ENCODE measurements around the gene SLC47A1. TPM values are rescaled to one million over a fixed set of nuclear protein-coding genes. Genes with fewer than 3 reads are reported as not detected.

SLC47A1 gene
- total and polyA plus RNA-seq, 2 of the 13 experiments (the other 11 are each of a cell fraction or from before 2014, with no cell fraction given) = 42.1 to 67.5 TPM

DNA sequence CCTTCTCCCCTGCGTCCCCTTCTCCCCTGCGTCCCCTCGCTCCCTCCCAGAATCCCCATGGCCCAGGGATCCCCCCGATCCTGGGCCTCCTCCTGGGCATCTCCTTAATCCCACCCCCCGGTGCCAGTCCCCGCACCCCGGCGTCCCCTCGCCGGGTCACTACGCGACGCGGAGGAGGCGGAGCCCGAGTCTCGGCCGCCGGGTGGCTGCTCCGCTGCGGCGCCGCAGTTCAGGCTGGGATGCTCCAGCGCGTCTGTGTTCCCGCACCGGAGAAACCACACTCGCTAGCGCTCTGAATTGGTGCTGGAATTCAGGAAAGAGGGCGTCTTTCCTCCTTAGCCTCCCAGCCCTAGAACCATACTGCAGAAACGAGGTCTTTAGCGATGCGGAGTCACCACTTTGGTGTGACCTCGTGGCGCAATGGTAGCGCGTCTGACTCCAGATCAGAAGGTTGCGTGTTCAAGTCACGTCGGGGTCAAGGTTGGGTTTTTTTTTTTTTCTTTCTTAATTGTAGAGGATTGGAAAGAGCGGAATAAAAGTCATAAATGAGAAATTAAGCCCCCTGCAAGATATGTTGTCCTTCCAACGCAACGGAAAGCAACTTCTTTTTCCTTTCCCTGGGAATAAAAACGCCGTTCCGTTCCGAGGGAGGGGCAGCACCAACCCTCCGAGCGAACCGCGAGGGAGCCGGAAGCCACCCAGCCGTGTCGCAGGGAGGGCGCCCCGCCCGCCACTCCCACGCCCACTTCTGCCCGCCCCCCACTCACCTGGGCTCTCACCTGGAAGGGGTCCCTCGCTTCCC is 25.7 kb upstream of the SLC47A1 start (continued):
- TF ChIP-seq, protein P1, sequence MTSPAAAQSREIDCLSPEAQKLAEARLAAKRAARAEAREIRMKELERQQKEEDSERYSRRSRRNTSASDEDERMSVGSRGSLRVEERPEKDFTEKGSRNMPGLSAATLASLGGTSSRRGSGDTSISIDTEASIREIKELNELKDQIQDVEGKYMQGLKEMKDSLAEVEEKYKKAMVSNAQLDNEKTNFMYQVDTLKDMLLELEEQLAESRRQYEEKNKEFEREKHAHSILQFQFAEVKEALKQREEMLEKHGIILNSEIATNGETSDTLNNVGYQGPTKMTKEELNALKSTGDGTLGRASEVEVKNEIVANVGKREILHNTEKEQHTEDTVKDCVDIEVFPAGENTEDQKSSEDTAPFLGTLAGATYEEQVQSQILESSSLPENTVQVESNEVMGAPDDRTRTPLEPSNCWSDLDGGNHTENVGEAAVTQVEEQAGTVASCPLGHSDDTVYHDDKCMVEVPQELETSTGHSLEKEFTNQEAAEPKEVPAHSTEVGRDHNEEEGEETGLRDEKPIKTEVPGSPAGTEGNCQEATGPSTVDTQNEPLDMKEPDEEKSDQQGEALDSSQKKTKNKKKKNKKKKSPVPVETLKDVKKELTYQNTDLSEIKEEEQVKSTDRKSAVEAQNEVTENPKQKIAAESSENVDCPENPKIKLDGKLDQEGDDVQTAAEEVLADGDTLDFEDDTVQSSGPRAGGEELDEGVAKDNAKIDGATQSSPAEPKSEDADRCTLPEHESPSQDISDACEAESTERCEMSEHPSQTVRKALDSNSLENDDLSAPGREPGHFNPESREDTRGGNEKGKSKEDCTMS (CRISPR knock-in tag; conservative IDR thresholded peaks at IDR 0.05) = no peak
- TF ChIP-seq ZNF276 (CRISPR knock-in tag; IDR thresholded peaks at IDR 0.05; ENCODE audit: low read depth) (peak; percentile 68; the same call in 1 of the 2 replicates), ZNF264 (CRISPR knock-in tag; IDR thresholded peaks at IDR 0.05) (0 out of 2 replicates have a peak, but pooled peaks have one; percentile 72), CENPT (CRISPR knock-in tag; IDR thresholded peaks at IDR 0.05; ENCODE audit: low read depth) (no peak), NCOR1 (IDR thresholded peaks at IDR 0.05; ENCODE audit: borderline replicate concordance, low read length) (0 out of 2 replicates have a peak, but pooled peaks have one; percentile 22), ZNF574 (CRISPR knock-in tag; IDR thresholded peaks at IDR 0.05) (peak; percentile 77)
- TF ChIP-seq, protein P2, sequence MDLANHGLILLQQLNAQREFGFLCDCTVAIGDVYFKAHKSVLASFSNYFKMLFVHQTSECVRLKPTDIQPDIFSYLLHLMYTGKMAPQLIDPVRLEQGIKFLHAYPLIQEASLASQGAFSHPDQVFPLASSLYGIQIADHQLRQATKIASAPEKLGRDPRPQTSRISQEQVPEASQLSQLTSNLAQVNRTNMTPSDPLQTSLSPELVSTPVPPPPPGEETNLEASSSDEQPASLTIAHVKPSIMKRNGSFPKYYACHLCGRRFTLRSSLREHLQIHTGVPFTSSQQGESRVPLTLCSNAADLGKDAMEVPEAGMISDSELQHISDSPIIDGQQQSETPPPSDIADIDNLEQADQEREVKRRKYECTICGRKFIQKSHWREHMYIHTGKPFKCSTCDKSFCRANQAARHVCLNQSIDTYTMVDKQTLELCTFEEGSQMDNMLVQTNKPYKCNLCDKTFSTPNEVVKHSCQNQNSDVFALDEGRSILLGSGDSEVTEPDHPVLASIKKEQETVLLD (CRISPR knock-in tag; IDR thresholded peaks at IDR 0.05; ENCODE audit: low read depth) = no peak
- TF ChIP-seq, protein P3, sequence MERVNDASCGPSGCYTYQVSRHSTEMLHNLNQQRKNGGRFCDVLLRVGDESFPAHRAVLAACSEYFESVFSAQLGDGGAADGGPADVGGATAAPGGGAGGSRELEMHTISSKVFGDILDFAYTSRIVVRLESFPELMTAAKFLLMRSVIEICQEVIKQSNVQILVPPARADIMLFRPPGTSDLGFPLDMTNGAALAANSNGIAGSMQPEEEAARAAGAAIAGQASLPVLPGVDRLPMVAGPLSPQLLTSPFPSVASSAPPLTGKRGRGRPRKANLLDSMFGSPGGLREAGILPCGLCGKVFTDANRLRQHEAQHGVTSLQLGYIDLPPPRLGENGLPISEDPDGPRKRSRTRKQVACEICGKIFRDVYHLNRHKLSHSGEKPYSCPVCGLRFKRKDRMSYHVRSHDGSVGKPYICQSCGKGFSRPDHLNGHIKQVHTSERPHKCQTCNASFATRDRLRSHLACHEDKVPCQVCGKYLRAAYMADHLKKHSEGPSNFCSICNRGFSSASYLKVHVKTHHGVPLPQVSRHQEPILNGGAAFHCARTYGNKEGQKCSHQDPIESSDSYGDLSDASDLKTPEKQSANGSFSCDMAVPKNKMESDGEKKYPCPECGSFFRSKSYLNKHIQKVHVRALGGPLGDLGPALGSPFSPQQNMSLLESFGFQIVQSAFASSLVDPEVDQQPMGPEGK (CRISPR knock-in tag; IDR thresholded peaks at IDR 0.05) = peak; percentile 54
- TF ChIP-seq, protein P4, sequence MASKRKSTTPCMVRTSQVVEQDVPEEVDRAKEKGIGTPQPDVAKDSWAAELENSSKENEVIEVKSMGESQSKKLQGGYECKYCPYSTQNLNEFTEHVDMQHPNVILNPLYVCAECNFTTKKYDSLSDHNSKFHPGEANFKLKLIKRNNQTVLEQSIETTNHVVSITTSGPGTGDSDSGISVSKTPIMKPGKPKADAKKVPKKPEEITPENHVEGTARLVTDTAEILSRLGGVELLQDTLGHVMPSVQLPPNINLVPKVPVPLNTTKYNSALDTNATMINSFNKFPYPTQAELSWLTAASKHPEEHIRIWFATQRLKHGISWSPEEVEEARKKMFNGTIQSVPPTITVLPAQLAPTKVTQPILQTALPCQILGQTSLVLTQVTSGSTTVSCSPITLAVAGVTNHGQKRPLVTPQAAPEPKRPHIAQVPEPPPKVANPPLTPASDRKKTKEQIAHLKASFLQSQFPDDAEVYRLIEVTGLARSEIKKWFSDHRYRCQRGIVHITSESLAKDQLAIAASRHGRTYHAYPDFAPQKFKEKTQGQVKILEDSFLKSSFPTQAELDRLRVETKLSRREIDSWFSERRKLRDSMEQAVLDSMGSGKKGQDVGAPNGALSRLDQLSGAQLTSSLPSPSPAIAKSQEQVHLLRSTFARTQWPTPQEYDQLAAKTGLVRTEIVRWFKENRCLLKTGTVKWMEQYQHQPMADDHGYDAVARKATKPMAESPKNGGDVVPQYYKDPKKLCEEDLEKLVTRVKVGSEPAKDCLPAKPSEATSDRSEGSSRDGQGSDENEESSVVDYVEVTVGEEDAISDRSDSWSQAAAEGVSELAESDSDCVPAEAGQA (IDR thresholded peaks at IDR 0.05; ENCODE audit: low read depth) = no peak
- TF ChIP-seq, protein P4 (CRISPR knock-in tag; IDR thresholded peaks at IDR 0.05; ENCODE audit: borderline replicate concordance) = no peak
